WERI-Rb-1 (cell line): Measurements from ENCODE around the gene CRK.

Experiments used
- DNase-seq: peaks from one replicate; pipeline ENCODE4 v3.0.0-alpha.2; 2020
- H3K27ac ChIP-seq: fragments of 250-450 bp; sonication (Bioruptor Pico); 2 replicates; pipeline ENCODE4 v1.5.1; 2020; ENCODE audit warnings: mild to moderate bottlenecking, moderate library complexity
- H3K27me3 ChIP-seq: fragments of 250-450 bp; sonication (Bioruptor Pico); 2 replicates; pipeline ENCODE4 v1.5.1; 2021; ENCODE audit warnings: mild to moderate bottlenecking, low read depth, moderate library complexity; ENCODE audit not compliant: insufficient read depth, severe bottlenecking
- H3K36me3 ChIP-seq: fragments of 250-450 bp; sonication (Bioruptor Pico); 2 replicates; pipeline ENCODE4 v1.5.1; 2020; ENCODE audit warnings: mild to moderate bottlenecking, moderate library complexity
- H3K4me3 ChIP-seq: 2 replicates; pipeline ENCODE4 v1.5.1; 2011; ENCODE audit warnings: low read depth, mild to moderate bottlenecking, control low read depth, low read length
- H3K9me3 ChIP-seq: fragments of 250-450 bp; sonication (Bioruptor Pico); 2 replicates; pipeline ENCODE4 v1.5.1; 2021; ENCODE audit warnings: mild to moderate bottlenecking, moderate library complexity; ENCODE audit not compliant: severe bottlenecking
- CTCF ChIP-seq: IDR thresholded peaks from 2 replicates; pipeline ENCODE4 v1.5.1; 2011; ENCODE audit warnings: low read depth, mild to moderate bottlenecking, control low read depth, inconsistent platforms, low read length

Gene CRK

GRCh38 chr17:1416414-1416813 lies 39.6 kb downstream of the CRK start:
- Histone ChIP-seq H3K4me3 (no peak overlapping the region), H3K27me3 (no peaks in the 10 kb centered on the region), H3K27ac (no peak overlapping the region), H3K9me3 (no peaks in the 10 kb centered on the region), H3K36me3 (peaks cover 13% of the 10 kb centered on the region)
- TF ChIP-seq CTCF, result no peak
- no peak for DNase-seq

- Histone ChIP-seq H3K36me3 (peaks cover 5% of the 10 kb centered on the region; the same call in 1 of the 2 replicates), H3K27me3 (no peaks in the 10 kb centered on the region), H3K4me3 (no peak overlapping the region), H3K9me3 (no peaks in the 10 kb centered on the region), H3K27ac (no peak overlapping the region)
- DNase-seq, result no peak
- no peak for TF ChIP-seq CTCF
These were observed 41.4 kb downstream of the CRK start for GRCh38 chr17:1414634-1415033.

- H3K4me3 ChIP-seq, result no peak overlapping the region
- no peak for TF ChIP-seq CTCF
- no peak for DNase-seq
- no peak overlapping the region for H3K27ac ChIP-seq
- H3K36me3 ChIP-seq, result peaks cover 4% of the 10 kb centered on the region; the same call in 1 of the 2 replicates
- H3K9me3 ChIP-seq, result no peaks in the 10 kb centered on the region
- no peaks in the 10 kb centered on the region for H3K27me3 ChIP-seq
These were observed 41.9 kb downstream of the CRK start for GRCh38 chr17:1414001-1414574.

- peaks cover 4% of the 10 kb centered on the region; the same call in 1 of the 2 replicates for H3K36me3 ChIP-seq
- DNase-seq, result peak; percentile 32
- no peak overlapping the region for H3K4me3 ChIP-seq
- TF ChIP-seq CTCF, result no peak
- no peaks in the 10 kb centered on the region for H3K9me3 ChIP-seq
- H3K27me3 ChIP-seq, result no peaks in the 10 kb centered on the region
- H3K27ac ChIP-seq, result no peak overlapping the region
These were observed 42.7 kb downstream of the CRK start for GRCh38 chr17:1413281-1413791.

- Histone ChIP-seq H3K27me3 (no peaks in the 10 kb centered on the region), H3K9me3 (no peaks in the 10 kb centered on the region), H3K27ac (no peak overlapping the region), H3K36me3 (no peaks in the 10 kb centered on the region), H3K4me3 (no peak overlapping the region)
- DNase-seq, result no peak
- TF ChIP-seq CTCF, result no peak
These were observed 43.6 kb downstream of the CRK start for GRCh38 chr17:1412185-1413110.
